ENCODE measurements around the gene DIP2A. TPM values are rescaled to one million over a fixed set of nuclear protein-coding genes. Genes with fewer than 3 reads are reported as not detected.

The DIP2A gene
- total and polyA plus RNA-seq, 4 donors = 15.5 to 71.4 (median 28.7) TPM

DNA sequence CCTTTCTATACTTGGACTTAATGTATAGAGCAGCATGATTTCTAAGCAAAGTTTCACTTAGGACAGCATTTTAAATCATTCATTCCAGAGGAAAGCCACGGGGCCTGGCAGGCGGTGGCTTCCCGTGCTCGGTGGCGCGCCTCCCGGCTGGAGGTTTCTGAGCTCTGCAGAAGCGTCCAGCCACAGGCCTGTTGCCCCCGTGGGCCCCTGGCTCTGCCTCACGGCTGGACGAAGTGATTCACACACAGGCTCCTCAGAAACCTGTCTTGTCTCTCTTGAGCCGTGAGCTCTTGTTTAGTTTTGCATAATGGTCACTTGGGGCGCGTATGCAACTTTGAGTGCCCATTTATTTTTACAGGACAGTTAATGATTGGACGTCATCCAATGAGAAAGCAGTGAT is 22.1 kb upstream of the DIP2A start:
- Histone ChIP-seq H3K36me3 (ENCODE audit: control insufficient read depth in 4 of 4, insufficient read depth in 4 of 4, low read length in 4 of 4) (peaks cover 10 to 47% (median 34%) of the 10 kb centered on the region in 4 donors), H3K27ac (ENCODE audit: low read depth in 1 of 2, low read length in 1 of 2) (no peak overlapping the region), H3K27me3 (ENCODE audit: control insufficient read depth in 3 of 3, insufficient read depth in 3 of 3, low read length in 2 of 3) (no peaks in the 10 kb centered on the region), H3K9me3 (ENCODE audit: control insufficient read depth in 4 of 4, insufficient read depth in 3 of 4, low read length in 3 of 4) (no peaks in the 10 kb centered on the region), H3K4me3 (no peak overlapping the region), H3K4me1 (ENCODE audit: control insufficient read depth in 5 of 5, insufficient read depth in 5 of 5, low read length in 5 of 5) (no peaks in the 10 kb centered on the region), H3K9ac (ENCODE audit: insufficient read depth in 1 of 2, low read length in 2 of 2) (no peak overlapping the region)
- TF ChIP-seq, protein P1, sequence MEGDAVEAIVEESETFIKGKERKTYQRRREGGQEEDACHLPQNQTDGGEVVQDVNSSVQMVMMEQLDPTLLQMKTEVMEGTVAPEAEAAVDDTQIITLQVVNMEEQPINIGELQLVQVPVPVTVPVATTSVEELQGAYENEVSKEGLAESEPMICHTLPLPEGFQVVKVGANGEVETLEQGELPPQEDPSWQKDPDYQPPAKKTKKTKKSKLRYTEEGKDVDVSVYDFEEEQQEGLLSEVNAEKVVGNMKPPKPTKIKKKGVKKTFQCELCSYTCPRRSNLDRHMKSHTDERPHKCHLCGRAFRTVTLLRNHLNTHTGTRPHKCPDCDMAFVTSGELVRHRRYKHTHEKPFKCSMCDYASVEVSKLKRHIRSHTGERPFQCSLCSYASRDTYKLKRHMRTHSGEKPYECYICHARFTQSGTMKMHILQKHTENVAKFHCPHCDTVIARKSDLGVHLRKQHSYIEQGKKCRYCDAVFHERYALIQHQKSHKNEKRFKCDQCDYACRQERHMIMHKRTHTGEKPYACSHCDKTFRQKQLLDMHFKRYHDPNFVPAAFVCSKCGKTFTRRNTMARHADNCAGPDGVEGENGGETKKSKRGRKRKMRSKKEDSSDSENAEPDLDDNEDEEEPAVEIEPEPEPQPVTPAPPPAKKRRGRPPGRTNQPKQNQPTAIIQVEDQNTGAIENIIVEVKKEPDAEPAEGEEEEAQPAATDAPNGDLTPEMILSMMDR (IDR thresholded peaks at IDR 0.05; ENCODE audit: control extremely low read depth, extremely low read depth) = no peak
- DNase-seq (no peak), ATAC-seq (ENCODE audit: insufficient read depth, low FRiP score) (no peak)
- 82 to 89% methylated on average over 15 of the region's 15 CpGs for WGBS, 2 donors

DNA sequence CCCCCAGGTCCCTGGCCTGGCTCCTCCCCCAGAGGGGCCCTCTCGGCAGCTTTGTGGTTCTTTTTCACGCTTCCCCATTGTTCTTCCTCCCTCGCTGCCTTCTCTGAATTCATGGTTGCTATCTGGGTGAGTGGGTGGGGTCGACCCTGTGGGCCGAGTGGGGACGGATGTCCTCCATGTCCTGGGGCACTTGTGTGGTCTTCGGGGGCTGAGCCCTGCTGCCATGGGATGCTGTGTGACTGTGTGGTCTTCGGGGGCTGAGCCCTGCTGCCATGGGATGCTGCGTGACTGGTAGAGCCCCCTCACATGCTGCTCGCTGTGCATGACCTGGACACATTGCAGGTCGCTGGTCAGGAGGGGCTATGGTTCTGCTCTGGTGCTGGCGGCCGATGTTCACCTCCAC is 21.6 kb upstream of the DIP2A start:
- no peak overlapping the region for H3K27ac ChIP-seq (ENCODE audit: low read depth in 1 of 2, low read length in 1 of 2)
- ATAC-seq (ENCODE audit: insufficient read depth, low FRiP score) (no peak), DNase-seq (no peak)
- H3K9ac ChIP-seq (ENCODE audit: insufficient read depth in 1 of 2, low read length in 2 of 2) = no peak overlapping the region
- WGBS, 2 donors = 62 to 81% methylated on average over 13 of the region's 13 CpGs
- H3K4me1 ChIP-seq (ENCODE audit: control insufficient read depth in 5 of 5, insufficient read depth in 5 of 5, low read length in 5 of 5) = no peaks in the 10 kb centered on the region
- H3K36me3 ChIP-seq (ENCODE audit: control insufficient read depth in 4 of 4, insufficient read depth in 4 of 4, low read length in 4 of 4) = peaks cover 7 to 46% (median 33%) of the 10 kb centered on the region in 4 donors
- TF ChIP-seq, protein P1 (IDR thresholded peaks at IDR 0.05; ENCODE audit: control extremely low read depth, extremely low read depth) = no peak
- H3K9me3 ChIP-seq (ENCODE audit: control insufficient read depth in 4 of 4, insufficient read depth in 3 of 4, low read length in 3 of 4) = no peaks in the 10 kb centered on the region
- H3K4me3 ChIP-seq = no peak overlapping the region
- no peaks in the 10 kb centered on the region for H3K27me3 ChIP-seq (ENCODE audit: control insufficient read depth in 3 of 3, insufficient read depth in 3 of 3, low read length in 2 of 3)

DNA sequence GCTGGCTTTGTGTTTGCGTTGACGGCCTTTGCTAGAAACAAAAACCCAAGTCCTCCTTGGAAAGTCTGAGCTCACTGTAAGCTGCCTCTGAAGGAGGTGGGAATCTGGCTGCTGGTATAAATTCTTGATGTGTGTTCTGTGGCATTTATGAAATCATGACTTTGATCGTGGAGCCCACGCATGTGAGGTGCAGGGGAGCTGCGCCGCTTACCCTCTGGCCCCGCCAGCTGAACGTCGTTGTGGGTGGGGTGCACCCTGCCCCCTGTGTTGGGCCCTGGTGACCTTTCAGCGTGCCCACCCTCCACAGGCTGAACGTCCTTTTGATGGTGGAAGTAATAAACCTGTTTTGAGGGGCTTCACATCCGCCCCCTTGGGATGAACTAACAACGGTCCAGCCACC is 21.2 kb upstream of the DIP2A start:
- H3K9me3 ChIP-seq (ENCODE audit: control insufficient read depth in 4 of 4, insufficient read depth in 3 of 4, low read length in 3 of 4) = no peaks in the 10 kb centered on the region
- no peak overlapping the region for H3K9ac ChIP-seq (ENCODE audit: insufficient read depth in 1 of 2, low read length in 2 of 2)
- no peak overlapping the region for H3K4me3 ChIP-seq
- H3K36me3 ChIP-seq (ENCODE audit: control insufficient read depth in 4 of 4, insufficient read depth in 4 of 4, low read length in 4 of 4) = peaks cover 3 to 46% (median 33%) of the 10 kb centered on the region in 4 donors
- TF ChIP-seq, protein P1 (IDR thresholded peaks at IDR 0.05; ENCODE audit: control extremely low read depth, extremely low read depth) = no peak
- no peaks in the 10 kb centered on the region for H3K27me3 ChIP-seq (ENCODE audit: control insufficient read depth in 3 of 3, insufficient read depth in 3 of 3, low read length in 2 of 3)
- 87 to 90% methylated on average over 13 of the region's 13 CpGs for WGBS, 2 donors
- no peaks in the 10 kb centered on the region for H3K4me1 ChIP-seq (ENCODE audit: control insufficient read depth in 5 of 5, insufficient read depth in 5 of 5, low read length in 5 of 5)
- no peak overlapping the region for H3K27ac ChIP-seq (ENCODE audit: low read depth in 1 of 2, low read length in 1 of 2)
- DNase-seq (no peak), ATAC-seq (ENCODE audit: insufficient read depth, low FRiP score) (no peak)

DNA sequence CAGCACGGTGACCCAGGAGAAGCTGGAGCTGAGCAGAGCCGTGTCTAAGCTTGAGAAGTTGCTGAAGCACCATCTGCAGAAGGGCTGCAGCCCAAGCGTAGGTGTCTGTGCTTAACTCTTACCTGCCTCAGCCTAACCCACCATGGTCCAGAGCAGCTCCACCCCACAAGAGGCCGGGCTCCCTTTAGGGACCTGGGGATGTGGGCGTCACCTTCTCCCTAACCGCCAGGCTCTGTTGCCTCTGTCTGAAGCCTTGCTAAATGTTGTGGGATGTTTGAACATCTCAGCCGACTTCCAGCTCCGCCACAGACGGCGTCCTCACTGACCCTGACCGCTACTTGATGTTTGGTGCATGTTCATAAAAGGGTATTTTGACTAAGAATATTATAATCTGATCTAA is 20.4 kb upstream of the DIP2A start:
- no peaks in the 10 kb centered on the region for H3K4me1 ChIP-seq (ENCODE audit: control insufficient read depth in 5 of 5, insufficient read depth in 5 of 5, low read length in 5 of 5)
- no peaks in the 10 kb centered on the region for H3K27me3 ChIP-seq (ENCODE audit: control insufficient read depth in 3 of 3, insufficient read depth in 3 of 3, low read length in 2 of 3)
- TF ChIP-seq, protein P1 (IDR thresholded peaks at IDR 0.05; ENCODE audit: control extremely low read depth, extremely low read depth) = no peak
- ATAC-seq (ENCODE audit: insufficient read depth, low FRiP score) (no peak), DNase-seq (no peak)
- H3K9ac ChIP-seq (ENCODE audit: insufficient read depth in 1 of 2, low read length in 2 of 2) = no peak overlapping the region
- 94 to 96% methylated on average over 11 of the region's 11 CpGs for WGBS, 2 donors
- H3K27ac ChIP-seq (ENCODE audit: low read depth in 1 of 2, low read length in 1 of 2) = no peak overlapping the region
- peaks cover 3 to 51% (median 35%) of the 10 kb centered on the region in 4 donors for H3K36me3 ChIP-seq (ENCODE audit: control insufficient read depth in 4 of 4, insufficient read depth in 4 of 4, low read length in 4 of 4)
- H3K4me3 ChIP-seq = no peak overlapping the region
- H3K9me3 ChIP-seq (ENCODE audit: control insufficient read depth in 4 of 4, insufficient read depth in 3 of 4, low read length in 3 of 4) = no peaks in the 10 kb centered on the region
